ENCODE measurements around the gene VWC2L.

Gene VWC2L

GRCh38 chr2:214410918-214411554, at the start of gene VWC2L:
Gene VWC2L (plus strand): TSS chr2:214411054. CDS start chr2:214414194, 3,140 bp downstream.
- DNase-seq, result peak; percentile 7

DNA sequence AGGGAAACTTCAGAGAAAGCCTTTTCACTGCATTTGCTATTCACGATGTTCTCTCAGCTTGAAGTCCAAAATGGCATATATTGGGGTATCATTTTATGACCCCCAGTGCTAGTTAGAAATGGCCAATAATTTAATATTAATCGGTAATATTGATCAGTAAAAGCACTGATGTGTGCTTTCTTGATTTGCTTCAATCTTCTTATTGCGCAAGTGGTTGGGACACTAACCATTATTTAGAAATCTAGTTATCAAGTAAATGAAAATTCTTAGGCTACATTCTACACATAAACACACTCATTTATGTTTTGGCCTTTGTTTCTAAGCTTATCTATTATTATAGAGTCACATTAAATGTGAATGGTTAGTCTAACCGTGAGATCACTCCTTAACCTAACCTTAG, 49.7 kb upstream of the VWC2L start:
- DNase-seq, result no peak

GRCh38 chr2:214365549-214365948, 45.3 kb upstream of the VWC2L start:
- DNase-seq, result no peak

DNA sequence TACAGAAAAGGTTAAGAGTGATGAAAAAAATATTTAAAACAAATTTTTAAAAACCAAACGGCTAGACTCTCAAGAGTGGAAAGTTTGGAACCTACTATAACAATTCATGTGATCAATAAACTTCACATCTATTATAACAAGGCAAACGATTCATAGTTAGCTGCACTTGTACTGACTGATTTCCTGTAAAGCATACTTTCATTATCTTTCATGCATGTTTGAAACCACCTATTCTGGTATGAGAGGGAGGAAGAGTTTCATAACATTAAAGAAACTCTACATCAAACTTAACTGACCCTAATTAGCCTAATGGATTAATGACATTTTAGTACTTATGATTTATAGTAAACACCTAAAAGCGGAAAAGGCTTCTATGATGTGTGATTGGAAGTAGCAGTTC, 43.7 kb upstream of the VWC2L start:
- no peak for DNase-seq

- no peak for DNase-seq
Measured at GRCh38 chr2:214376618-214377285, 34.1 kb upstream of the VWC2L start.

DNA sequence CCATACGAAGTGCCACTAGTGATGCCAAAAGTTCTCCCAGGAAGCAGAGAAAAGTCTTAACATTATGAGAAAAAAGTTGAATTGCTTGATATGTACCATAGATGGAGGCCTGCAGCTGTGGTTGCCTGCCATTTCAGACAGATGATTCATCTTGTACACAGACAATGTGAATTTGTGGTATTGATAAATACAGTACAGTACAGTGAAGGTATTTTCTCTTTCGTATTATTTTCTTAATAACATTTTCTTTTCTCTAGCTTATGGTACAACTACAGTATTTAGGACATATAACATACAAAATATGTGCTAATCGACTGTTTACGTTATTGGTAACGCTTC, 33.6 kb upstream of the VWC2L start:
- no peak for DNase-seq

GRCh38 chr2:214378455-214379103, 32.3 kb upstream of the VWC2L start:
- DNase-seq, result no peak

GRCh38 chr2:214379227-214379626, 31.6 kb upstream of the VWC2L start:
- DNase-seq, result no peak

DNA sequence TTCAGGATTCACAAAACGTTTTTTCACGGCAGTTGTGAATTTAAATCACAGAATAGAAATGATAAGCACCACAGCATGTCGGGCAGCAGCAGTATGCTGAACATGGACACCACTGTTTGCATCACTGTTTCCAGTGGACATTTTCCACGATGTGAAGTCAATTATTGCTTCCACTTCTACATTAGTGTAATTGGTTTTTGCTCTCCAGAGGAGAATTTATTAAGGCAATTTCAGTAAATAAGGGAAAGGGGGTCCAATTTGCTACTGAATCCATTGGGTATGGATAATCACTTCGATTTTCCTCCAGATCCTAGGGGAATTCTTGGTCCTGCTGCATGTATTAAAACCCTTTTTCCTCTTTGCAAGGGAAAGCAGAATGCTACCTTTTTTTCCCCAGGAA, 30.2 kb upstream of the VWC2L start:
- DNase-seq, result no peak

DNA sequence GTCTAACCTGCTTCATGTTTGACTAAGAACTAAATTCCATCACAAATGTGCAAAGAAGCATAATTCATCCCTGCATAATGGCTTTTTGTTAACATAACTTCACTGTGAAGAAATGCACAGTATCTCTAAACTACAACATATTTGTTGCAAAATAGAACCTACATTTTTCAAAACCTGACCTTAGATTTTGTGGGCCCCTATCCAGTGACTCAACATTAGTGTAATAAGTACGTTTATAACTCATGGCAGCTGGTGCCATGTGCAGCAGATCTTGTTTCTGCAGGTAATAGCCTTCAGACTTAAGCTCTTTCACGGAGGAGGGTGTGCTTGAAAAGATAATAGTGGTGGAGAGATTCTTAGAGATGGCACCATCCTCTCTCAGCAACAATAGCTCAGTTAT, 28.6 kb upstream of the VWC2L start:
- no peak for DNase-seq

- DNase-seq, result no peak
Measured at GRCh38 chr2:214386720-214387119, 24.1 kb upstream of the VWC2L start.

GRCh38 chr2:214389334-214389733, 21.5 kb upstream of the VWC2L start:
- DNase-seq, result no peak

GRCh38 chr2:214393796-214394195, 17.1 kb upstream of the VWC2L start:
- DNase-seq, result no peak

DNA sequence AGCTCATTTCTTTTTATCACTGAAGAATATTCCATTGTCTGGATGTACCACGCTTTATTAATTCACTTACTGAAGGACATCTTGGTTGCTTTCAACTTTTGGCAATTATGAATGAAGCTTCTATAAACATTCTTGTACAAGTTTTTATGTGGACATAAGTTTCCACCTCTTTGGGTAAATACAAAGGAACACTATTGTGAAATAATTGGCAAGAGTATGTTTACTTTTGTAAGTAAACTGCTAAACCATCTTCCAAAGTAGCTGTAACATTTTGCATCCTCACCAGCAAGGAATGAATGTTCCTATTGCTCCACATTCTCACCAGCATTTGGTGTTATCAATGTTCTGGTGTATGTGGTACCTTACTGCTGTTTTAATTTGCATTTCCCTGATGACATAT, 15.8 kb upstream of the VWC2L start:
- no peak for DNase-seq

DNA sequence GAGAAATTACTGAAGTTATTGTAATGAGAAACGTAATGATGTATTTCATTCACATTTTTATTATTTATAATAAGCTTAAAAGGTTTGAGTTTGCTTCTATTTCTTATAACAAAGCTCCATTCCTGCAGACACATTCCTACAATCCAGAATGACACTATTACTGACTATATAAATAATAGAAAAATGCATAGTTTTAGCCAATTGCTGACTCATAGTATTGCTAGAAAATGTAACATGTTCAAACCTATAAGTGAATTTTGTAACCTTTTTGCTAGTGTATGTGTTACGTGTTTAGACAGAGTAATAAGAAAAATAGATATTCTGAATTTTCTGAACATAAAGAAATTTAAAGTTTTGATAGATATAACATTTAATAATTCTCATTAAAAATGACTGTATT, 9.3 kb upstream of the VWC2L start:
- no peak for DNase-seq

- DNase-seq, result no peak
Measured at GRCh38 chr2:214410128-214410775, 602 bp upstream of the VWC2L start.

DNA sequence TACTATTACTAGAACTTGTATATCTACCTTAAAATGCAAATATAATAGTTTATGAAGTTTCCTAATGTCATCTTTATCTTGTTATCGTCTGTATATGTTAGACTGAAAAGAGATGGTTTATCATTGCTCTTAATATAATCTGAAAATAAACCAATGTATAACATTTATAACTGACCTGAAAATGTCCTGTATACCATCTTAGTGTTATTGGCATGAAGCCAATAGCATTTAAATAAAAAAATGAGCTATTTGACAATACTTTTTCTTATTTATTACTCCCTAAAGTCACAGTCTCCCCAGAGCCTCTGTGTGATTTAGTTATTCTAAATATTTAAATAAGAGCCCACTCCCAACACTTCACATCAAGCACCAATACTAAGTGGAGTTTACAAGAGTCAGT, 1.8 kb downstream of the VWC2L start:
- DNase-seq, result no peak

GRCh38 chr2:214436470-214436869, 25.6 kb downstream of the VWC2L start:
- no peak for DNase-seq

- no peak for DNase-seq
Measured at GRCh38 chr2:214450118-214450894, 39.5 kb downstream of the VWC2L start.

DNA sequence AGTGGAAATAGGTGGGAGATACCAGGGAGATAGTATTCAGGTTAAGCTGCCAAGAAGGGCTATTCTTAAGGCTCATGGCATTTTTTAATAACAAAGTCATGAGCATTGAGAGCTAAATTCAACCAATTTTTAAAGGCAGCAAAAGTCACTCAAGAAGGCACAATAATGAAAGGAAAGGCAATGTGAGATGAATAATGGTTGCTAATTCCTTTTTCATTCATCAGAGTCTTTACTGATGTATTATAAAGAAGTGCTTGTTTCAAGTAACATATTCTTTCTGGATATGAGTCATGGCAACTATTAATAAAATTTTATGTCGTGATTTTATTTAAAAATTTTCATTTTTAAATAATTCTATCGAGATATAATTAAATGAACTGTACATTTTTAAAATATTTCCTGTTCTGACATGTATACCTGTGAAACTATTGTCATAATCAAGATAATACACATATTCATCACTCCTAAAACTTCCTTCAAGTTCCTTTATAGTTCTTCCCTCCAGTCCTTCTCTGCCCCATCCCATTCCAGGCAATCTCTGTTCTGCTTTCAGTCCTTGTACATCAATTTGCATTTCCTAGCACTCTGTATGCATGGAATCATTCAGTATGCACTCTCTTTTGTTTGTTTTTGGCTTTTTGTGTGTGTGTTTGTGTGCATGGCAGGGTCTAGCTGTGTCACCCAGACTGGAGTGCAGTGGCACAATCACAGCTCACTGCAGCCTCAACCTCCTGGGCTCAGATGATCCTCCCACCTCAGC, 40.8 kb downstream of the VWC2L start:
- DNase-seq, result no peak

GRCh38 chr2:214465363-214466146, 54.7 kb downstream of the VWC2L start:
- DNase-seq, result no peak

GRCh38 chr2:214469728-214470127, 58.9 kb downstream of the VWC2L start:
- no peak for DNase-seq
